CD4-positive, alpha-beta memory T cell (primary cell): ENCODE data around the gene SORCS3. TPM values are rescaled to one million over a fixed set of nuclear protein-coding genes. Genes with fewer than 3 reads are reported as not detected.

Experiments
- CTCF ChIA-PET: fragments of 350-600 bp; sonication (Branson Sonifier 250); formaldehyde crosslinking; loops from one replicate; lab custom pipeline; 2021; ENCODE audit warnings: inconsistent platforms; ENCODE audit not compliant: partially characterized antibody; lab: Charles Lee
- POLR2A ChIA-PET: fragments of 350-600 bp; sonication (Branson Sonifier 250); formaldehyde crosslinking; loops from one replicate; lab custom pipeline; 2021; ENCODE audit not compliant: partially characterized antibody; lab: Charles Lee
- DNase-seq, 5 donors: peaks; one replicate each; pipeline versions ENCODE4 v3.0.0 to v3.0.0-alpha.2; 2020 to 2022; ENCODE audit warnings: mixed read lengths in 1 of 5
- H3K27ac ChIP-seq: one replicate; pipeline ENCODE4 v1.7.0; 2013; ENCODE audit warnings: low read depth, low read length
- H3K27me3 ChIP-seq: 2 replicates; pipeline ENCODE4 v1.7.0; 2013; ENCODE audit warnings: mild to moderate bottlenecking, low read length, moderate library complexity; ENCODE audit not compliant: insufficient read depth
- H3K36me3 ChIP-seq: 2 replicates; pipeline ENCODE4 v1.7.0; 2013; ENCODE audit warnings: mild to moderate bottlenecking, low read length, moderate library complexity; ENCODE audit not compliant: insufficient read depth
- H3K4me1 ChIP-seq: 2 replicates; pipeline ENCODE4 v1.7.0; 2013; ENCODE audit warnings: mild to moderate bottlenecking, low read length, moderate library complexity; ENCODE audit not compliant: insufficient read depth
- H3K4me3 ChIP-seq, 2 donors: one replicate each; pipeline ENCODE4 v1.7.0; 2013; ENCODE audit warnings: low read length in 2 of 2, mild to moderate bottlenecking in 1 of 2
- H3K9me3 ChIP-seq, 2 donors: one replicate each; pipeline ENCODE4 v1.7.0; 2013; ENCODE audit warnings: low read length in 2 of 2, control low read depth in 1 of 2; ENCODE audit not compliant: control insufficient read depth in 1 of 2
- H3K27ac Mint-ChIP-seq, 7 donors: one replicate each; pipeline ENCODE4 v1.8.0; 2020 to 2021; ENCODE audit warnings: mixed read lengths in 7 of 7, mild to moderate bottlenecking in 6 of 7, inconsistent platforms in 3 of 7, moderate library complexity in 3 of 7
- H3K27me3 Mint-ChIP-seq, 2 donors: one replicate each; pipeline ENCODE4 v1.8.0; 2020 to 2021; ENCODE audit warnings: mixed read lengths in 2 of 2
- H3K36me3 Mint-ChIP-seq, 2 donors: one replicate each; pipeline ENCODE4 v1.8.0; 2020 to 2021; ENCODE audit warnings: mixed read lengths in 2 of 2, inconsistent platforms in 1 of 2, mild to moderate bottlenecking in 1 of 2
- H3K4me1 Mint-ChIP-seq, 4 donors: one replicate each; pipeline ENCODE4 v1.8.0; 2020 to 2021; ENCODE audit warnings: mixed read lengths in 4 of 4, mild to moderate bottlenecking in 1 of 4
- H3K4me3 Mint-ChIP-seq, 8 donors: one replicate each; pipeline ENCODE4 v1.8.0; 2020 to 2021; ENCODE audit warnings: mixed read lengths in 8 of 8, mild to moderate bottlenecking in 7 of 8, moderate library complexity in 6 of 8, inconsistent platforms in 3 of 8
- H3K9me3 Mint-ChIP-seq, 8 donors: one replicate each; pipeline ENCODE4 v1.8.0; 2020 to 2021; ENCODE audit warnings: mixed read lengths in 8 of 8, mild to moderate bottlenecking in 5 of 8, inconsistent platforms in 3 of 8, moderate library complexity in 1 of 8
- intact Hi-C: fragments of 100-400 bp; cut with micrococcal nuclease; formaldehyde crosslinking; loops from one replicate; pipeline ENCODE4 v1.15.1; 2023
- polyA plus RNA-seq, 2 donors: library from polyadenylated mRNA; unstranded; fragments of 300-500 nt; fragmentation: Illumina TruSeq; gene quantifications; one replicate each; pipeline ENCODE4 v1.2.3, GENCODE V29; 2021
- total RNA-seq, 2 experiments: library from RNA; stranded (reverse); gene quantifications; one replicate each; pipeline ENCODE4 v1.2.3, GENCODE V29; 2021

Gene SORCS3
- total and polyA plus RNA-seq, 4 experiments from 2014 or later, result 0.06 to 0.21 TPM; not detected in 2

DNA sequence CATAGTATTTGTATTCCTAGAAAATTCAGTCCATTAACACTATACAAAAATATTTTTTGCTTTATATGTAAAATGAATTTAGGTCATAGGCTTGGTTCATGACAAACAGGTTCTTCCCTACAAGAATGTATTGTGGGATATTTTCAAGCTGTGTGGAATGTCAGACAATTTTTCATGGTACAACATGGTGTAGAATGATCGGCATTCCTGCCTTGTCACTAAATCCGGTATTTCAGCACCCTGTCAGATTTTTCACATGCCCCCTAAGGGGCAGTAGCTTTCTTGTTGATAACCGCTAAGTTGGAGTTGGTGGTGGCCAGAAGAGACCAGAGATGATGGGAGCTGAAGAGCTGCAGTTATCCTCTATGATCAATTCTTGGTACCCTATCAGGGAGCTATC, 154.3 kb downstream of the SORCS3 start:
- no peaks in the 10 kb centered on the region for H3K36me3 ChIP-seq
- intact Hi-C loops, result no loop called here
- Mint-ChIP-seq H3K9me3 (peaks cover 0 to 7% (median 0%) of the 10 kb centered on the region in 8 donors), H3K4me3 (no peak overlapping the region), H3K36me3 (no peaks in the 10 kb centered on the region), H3K4me1 (no peaks in the 10 kb centered on the region), H3K27me3 (peaks cover 0 to 12% of the 10 kb centered on the region in 2 donors), H3K27ac (no peak overlapping the region)
- H3K27ac ChIP-seq, result no peak overlapping the region
- H3K4me3 ChIP-seq, result no peak overlapping the region
- ChIA-PET POLR2A (no interaction called here), CTCF (no interaction called here)
- H3K9me3 ChIP-seq, result no peaks in the 10 kb centered on the region
- DNase-seq, result no peak
- no peaks in the 10 kb centered on the region for H3K4me1 ChIP-seq
- no peaks in the 10 kb centered on the region for H3K27me3 ChIP-seq

DNA sequence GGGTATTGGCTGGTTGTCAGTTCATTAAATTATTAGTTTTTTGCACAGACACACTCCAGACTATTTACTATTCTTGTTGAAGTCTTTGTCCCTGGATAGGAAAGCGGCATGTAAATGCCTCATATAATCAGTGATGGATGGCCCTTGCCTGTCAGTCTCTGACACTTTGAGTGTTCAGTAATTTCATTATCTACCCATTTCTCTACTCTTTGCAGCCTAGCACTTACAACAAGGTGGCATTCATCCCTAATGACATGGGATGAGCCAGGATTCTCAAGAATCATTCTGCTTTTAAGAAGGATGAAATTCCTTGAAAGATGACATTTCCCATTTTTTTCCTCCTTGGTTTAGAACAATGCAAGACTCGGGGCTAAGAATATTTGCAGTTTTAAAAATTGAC, 155.7 kb downstream of the SORCS3 start:
- DNase-seq, result no peak
- Mint-ChIP-seq H3K4me3 (no peak overlapping the region), H3K36me3 (no peaks in the 10 kb centered on the region), H3K27me3 (peaks cover 0 to 12% of the 10 kb centered on the region in 2 donors), H3K9me3 (peaks cover 0 to 3% (median 0%) of the 10 kb centered on the region in 8 donors), H3K27ac (no peak overlapping the region), H3K4me1 (no peaks in the 10 kb centered on the region)
- CTCF ChIA-PET, result no interaction called here
- no peak overlapping the region for H3K27ac ChIP-seq
- POLR2A ChIA-PET, result no interaction called here
- H3K27me3 ChIP-seq, result no peaks in the 10 kb centered on the region
- no peaks in the 10 kb centered on the region for H3K9me3 ChIP-seq
- intact Hi-C loops, result no loop called here
- H3K36me3 ChIP-seq, result no peaks in the 10 kb centered on the region
- no peak overlapping the region for H3K4me3 ChIP-seq
- no peaks in the 10 kb centered on the region for H3K4me1 ChIP-seq

DNA sequence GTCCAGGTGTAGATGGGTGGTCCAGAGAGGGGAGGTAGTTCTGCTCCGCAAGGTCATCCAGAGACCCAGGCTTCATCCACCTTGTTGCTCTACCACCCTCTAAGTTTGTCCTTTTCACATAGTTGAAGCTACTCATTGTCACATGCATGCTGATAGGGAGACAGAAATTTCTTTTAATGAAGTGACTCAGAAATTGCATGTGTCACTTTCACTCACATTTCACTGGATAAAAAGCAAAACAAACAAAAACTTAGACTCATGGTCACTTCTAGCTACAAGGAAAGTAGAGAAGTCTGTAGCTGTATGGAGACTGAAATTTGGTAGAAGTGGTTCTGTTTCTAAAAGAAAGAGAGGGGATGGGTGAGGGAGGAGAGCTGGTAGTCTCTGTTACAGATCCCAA, 161.9 kb downstream of the SORCS3 start:
- peaks cover 0 to 9% (median 2%) of the 10 kb centered on the region in 8 donors for H3K9me3 Mint-ChIP-seq

DNA sequence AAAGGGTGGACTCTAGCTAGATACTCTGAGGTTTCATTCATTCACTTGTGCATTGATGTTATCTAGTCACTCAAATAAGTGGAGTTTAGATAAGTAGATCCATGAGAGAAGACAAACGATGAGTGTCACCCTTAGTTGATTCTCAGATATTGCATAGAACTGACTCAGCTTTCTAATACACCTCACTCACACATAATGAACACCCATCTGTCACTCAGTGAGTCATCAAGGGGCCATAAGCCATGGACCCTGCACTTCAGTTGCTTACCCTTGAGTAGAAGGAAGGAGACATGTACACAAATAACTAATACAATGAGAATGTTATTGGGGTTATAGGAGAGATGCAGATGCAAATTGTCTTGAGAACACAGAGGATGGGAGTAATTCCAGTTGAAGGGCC, 163.8 kb downstream of the SORCS3 start:
- Mint-ChIP-seq H3K9me3 (peaks cover 0 to 9% (median under 1%) of the 10 kb centered on the region in 8 donors), H3K36me3 (no peaks in the 10 kb centered on the region), H3K4me1 (no peaks in the 10 kb centered on the region), H3K4me3 (no peak overlapping the region), H3K27me3 (peaks cover 0 to 5% of the 10 kb centered on the region in 2 donors), H3K27ac (no peak overlapping the region)
- DNase-seq, result no peak
- Histone ChIP-seq H3K27ac (no peak overlapping the region), H3K36me3 (no peaks in the 10 kb centered on the region), H3K9me3 (no peaks in the 10 kb centered on the region), H3K4me3 (no peak overlapping the region), H3K27me3 (no peaks in the 10 kb centered on the region), H3K4me1 (no peaks in the 10 kb centered on the region)
- POLR2A ChIA-PET, result no interaction called here
- intact Hi-C loops, result no loop called here
- CTCF ChIA-PET, result no interaction called here

More for the DNA sequence above, 161.9 kb downstream of the SORCS3 start:
- no peaks in the 10 kb centered on the region for H3K9me3 ChIP-seq
- Mint-ChIP-seq H3K36me3 (no peaks in the 10 kb centered on the region), H3K27ac (no peak overlapping the region), H3K27me3 (peaks cover 0 to 5% of the 10 kb centered on the region in 2 donors), H3K4me1 (no peaks in the 10 kb centered on the region), H3K4me3 (no peak overlapping the region)
- intact Hi-C loops, result no loop called here
- no peaks in the 10 kb centered on the region for H3K27me3 ChIP-seq
- ChIA-PET CTCF (no interaction called here), POLR2A (no interaction called here)
- H3K4me1 ChIP-seq, result no peaks in the 10 kb centered on the region
- no peaks in the 10 kb centered on the region for H3K36me3 ChIP-seq
- no peak overlapping the region for H3K4me3 ChIP-seq
- no peak for DNase-seq
- H3K27ac ChIP-seq, result no peak overlapping the region

DNA sequence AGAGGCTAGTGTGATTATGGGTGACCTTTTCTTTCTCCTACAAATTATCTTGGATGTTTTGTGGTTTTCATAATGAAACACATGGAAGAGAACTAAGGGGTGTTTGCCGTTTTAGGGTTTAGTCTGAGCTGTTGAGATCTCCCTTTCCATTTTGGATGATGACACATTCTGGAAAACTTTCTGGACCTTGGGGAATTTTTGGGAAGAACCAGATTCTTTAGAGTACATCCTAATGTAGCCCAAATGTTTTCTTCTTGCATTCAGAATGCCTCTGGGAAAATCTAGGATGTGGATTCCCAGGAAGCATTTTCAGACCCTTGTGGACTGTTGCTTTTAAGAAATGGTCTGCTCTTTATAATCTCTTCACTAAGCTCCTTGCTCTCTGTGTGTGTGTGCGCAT, 165.7 kb downstream of the SORCS3 start:
- no peaks in the 10 kb centered on the region for H3K4me1 ChIP-seq
- intact Hi-C loops, result no loop called here
- Mint-ChIP-seq H3K4me1 (no peaks in the 10 kb centered on the region), H3K27ac (no peak overlapping the region), H3K27me3 (peaks cover 2 to 5% of the 10 kb centered on the region in 2 donors), H3K36me3 (no peaks in the 10 kb centered on the region), H3K4me3 (no peak overlapping the region), H3K9me3 (peaks cover 0 to 9% (median 2%) of the 10 kb centered on the region in 8 donors)
- H3K36me3 ChIP-seq, result no peaks in the 10 kb centered on the region
- H3K27me3 ChIP-seq, result no peaks in the 10 kb centered on the region
- DNase-seq, result no peak
- no peaks in the 10 kb centered on the region for H3K9me3 ChIP-seq
- H3K27ac ChIP-seq, result no peak overlapping the region
- H3K4me3 ChIP-seq, result no peak overlapping the region
- ChIA-PET POLR2A (no interaction called here), CTCF (no interaction called here)

DNA sequence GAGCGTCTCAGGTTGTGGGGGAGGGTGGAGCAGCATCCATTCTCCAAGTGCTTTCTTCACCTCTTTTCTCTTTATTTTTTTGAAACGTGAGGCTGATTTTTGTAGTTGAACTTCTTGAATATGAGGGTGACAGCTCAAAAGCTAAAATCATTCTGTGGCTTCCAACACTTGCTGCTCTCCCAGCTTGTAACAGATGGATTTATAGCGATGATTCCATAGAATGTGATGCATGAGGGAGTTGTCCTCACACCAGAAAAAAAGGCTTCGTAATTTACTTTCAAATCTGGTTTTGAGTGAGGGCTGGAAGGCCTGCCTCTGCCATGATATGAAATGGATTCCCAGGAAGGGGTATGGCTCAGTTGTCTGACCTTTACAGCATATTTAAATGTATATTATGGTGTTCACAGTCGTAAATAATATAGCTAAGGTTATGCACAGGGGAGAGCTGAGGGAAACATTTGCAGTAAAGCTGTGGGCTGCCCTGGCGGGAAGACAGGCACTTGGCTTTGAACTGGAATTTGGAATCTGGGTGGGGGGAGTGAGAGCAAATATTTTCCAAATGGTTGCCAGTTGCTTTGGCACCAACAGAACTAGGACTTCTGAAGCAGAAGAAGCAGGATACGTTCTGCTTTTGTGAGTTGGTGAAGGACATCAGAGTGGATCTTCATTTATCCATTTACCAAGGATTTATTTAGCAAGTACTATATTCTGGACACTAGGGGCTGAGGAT, 166.7 kb downstream of the SORCS3 start:
- H3K27ac ChIP-seq, result no peak overlapping the region
- H3K36me3 ChIP-seq, result no peaks in the 10 kb centered on the region
- Mint-ChIP-seq H3K36me3 (no peaks in the 10 kb centered on the region), H3K4me1 (no peaks in the 10 kb centered on the region), H3K27ac (no peak overlapping the region), H3K9me3 (peaks cover 0 to 9% (median 2%) of the 10 kb centered on the region in 8 donors), H3K27me3 (peaks cover 2 to 5% of the 10 kb centered on the region in 2 donors), H3K4me3 (no peak overlapping the region)
- no peaks in the 10 kb centered on the region for H3K9me3 ChIP-seq
- ChIA-PET CTCF (no interaction called here), POLR2A (no interaction called here)
- H3K4me3 ChIP-seq, result no peak overlapping the region
- DNase-seq, result no peak
- H3K27me3 ChIP-seq, result no peaks in the 10 kb centered on the region
- intact Hi-C loops, result no loop called here
- H3K4me1 ChIP-seq, result no peaks in the 10 kb centered on the region

DNA sequence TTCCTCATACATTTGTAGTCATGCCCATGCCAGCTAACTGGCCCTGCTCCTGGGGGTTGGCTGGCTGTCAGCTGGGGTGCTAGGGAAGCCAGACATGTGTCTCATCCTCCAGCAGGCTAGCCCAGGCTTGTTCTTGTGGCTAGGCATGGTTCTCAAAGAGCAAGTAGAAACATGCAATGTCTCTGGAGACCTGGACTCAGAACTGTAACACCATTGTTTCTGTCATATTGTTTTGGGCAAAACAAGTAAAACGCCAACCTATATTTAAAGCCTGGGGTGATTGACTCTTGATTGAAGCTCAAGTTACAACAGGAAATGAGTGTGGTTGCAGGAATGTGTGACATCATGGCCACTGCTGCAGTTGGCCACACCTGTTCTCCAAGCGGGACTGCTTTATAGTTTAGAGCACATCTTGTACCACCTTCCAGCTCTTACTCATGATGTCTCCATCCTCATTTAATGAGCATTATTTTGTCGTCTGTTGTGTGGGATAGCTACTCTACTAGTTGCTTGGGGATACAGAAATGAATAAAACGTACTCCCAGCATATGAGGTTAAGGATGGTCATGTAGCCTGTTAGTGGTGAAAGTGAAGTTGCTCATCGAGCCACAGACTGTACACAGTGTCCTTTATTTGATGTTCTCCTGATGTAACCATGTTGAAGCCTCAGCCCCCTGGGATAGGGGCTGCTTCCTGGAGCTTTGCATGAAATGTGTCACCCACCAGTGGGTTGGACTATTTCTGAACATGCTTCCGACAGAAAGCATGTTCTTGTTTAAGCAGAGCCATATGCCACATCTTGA, 168.4 kb downstream of the SORCS3 start:
- Mint-ChIP-seq H3K27ac (no peak overlapping the region), H3K9me3 (peaks cover 0 to 9% (median under 1%) of the 10 kb centered on the region in 8 donors), H3K4me3 (no peak overlapping the region), H3K36me3 (no peaks in the 10 kb centered on the region), H3K27me3 (peaks cover 2 to 5% of the 10 kb centered on the region in 2 donors), H3K4me1 (no peaks in the 10 kb centered on the region)
- Histone ChIP-seq H3K36me3 (no peaks in the 10 kb centered on the region), H3K4me1 (no peaks in the 10 kb centered on the region), H3K27ac (no peak overlapping the region), H3K27me3 (no peaks in the 10 kb centered on the region), H3K4me3 (no peak overlapping the region), H3K9me3 (no peaks in the 10 kb centered on the region)
- ChIA-PET POLR2A (no interaction called here), CTCF (no interaction called here)
- intact Hi-C loops, result no loop called here
- no peak for DNase-seq
